ENCODE measurements around the gene ZNF483.
"Not testable (repeated sequence)": the region's sequence is repeated elsewhere in the genome, so short reads cannot be mapped to it uniquely, and the experiment has no call there.

The ZNF483 gene

GRCh38 chr9:111610845-111611244 is 85.9 kb downstream of the ZNF483 start:
- no peak for DNase-seq (ENCODE audit: low read depth)

DNA sequence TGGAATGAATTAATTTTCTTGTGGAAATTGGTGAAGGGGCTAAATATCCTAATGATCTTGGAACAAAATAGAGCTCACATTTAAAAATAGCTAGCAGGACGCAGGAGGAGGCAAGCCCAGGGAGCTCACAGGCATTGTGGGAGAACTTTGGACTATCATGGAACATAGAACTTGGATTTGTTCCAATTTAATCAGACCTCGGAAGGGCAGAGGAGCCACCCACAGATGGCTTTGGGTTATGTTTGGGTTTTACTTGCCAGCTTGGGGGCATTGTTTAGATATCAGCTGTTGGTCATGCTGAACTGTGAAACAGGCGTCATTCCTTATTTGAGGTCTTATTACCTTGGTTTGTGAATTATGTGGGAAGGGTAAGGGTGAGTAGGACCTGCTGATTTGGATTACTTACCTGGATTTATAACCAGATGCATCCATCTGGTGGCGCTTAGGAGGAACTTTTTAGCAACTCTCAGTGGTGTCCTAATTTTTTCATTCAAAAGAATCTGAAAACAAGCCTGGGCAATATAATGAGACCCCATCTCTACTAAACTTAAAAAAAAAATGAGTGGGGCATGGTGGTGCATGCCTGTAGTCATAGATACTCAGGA is 88.6 kb downstream of the ZNF483 start:
- DNase-seq (ENCODE audit: low read depth) = no peak

GRCh38 chr9:111615928-111616327 is 90.9 kb downstream of the ZNF483 start:
- no peak for DNase-seq (ENCODE audit: low read depth)

DNA sequence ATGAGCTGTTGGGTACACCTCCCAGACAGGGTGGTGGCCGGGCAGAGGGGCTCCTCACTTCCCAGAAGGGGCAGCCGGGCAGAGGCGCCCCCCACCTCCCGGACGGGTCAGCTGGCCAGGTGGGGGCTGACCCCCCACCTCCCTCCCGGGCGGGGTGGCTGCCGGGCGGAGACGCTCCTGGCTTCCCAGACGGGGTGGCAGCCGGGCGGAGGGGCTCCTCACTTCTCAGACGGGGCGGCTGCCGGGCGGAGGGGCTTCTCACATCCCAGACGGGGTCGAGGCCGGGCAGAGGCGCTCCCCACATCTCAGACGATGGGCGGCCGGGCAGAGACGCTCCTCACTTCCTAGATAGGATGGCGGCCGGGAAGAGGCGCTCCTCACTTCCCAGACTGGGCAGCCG is 92.4 kb downstream of the ZNF483 start:
- DNase-seq (ENCODE audit: low read depth) = not testable (repeated sequence)

DNA sequence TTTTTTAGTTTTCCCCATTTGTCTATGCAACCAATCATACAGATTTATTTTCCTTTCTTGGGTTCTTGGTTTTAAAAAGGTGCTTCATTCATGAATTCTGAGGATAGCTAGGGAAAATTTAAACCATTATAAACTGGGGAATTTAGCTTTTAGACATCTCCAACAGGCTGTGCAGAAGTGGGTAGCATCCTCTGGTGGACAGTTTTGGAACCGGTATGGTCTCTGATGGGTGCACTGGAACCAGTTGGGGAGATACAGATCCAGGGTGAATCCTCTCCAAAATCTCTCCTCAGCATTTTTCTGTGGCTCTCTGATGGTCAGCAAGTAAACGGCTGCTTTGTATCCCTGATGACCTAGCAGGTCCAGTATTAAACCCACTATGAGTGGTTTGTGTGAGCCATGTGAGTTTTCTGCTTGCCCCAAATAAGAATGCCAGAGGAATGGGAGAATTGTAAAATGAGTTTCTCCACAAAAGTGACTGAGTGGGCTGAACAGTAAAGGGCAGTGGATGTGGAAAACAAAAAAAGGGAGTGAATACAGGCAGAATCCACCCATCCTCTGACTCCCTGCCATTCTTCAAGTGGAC is 97.0 kb downstream of the ZNF483 start:
- DNase-seq (ENCODE audit: low read depth) = peak; percentile 21

DNA sequence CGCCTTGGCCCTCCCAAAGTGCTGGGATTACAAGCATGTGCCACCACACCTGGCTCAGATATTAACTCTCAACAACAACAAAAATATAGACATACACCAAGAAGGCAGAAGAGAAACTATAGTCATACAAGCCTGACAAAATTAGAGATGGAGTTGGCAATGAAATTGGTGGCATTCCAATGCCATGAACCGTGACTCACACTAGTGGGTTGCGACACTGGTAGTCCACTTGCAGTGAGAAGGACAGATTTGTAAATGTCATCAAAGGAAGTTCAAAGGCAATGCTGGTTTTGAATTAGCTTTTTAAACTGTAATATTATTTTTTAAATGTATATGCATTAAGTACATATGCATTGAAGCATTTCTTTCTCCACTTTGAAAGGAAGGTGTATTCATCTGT is 97.6 kb downstream of the ZNF483 start:
- no peak for DNase-seq (ENCODE audit: low read depth)
